Activated B cell treated with CpG ODN at 0.5 μM for 24 hours (primary cell): ENCODE results near the gene DHCR24. TPM values are rescaled to one million over a fixed set of nuclear protein-coding genes. Genes with fewer than 3 reads are reported as not detected.

ENCODE experiments used
- ATAC-seq: fragments of 200-7000 bp; cut with Tn5 transposase; one replicate; pipeline ENCODE4 v1.10.0; 2021; ENCODE audit warnings: low read depth, mild to moderate bottlenecking, moderate library complexity
- CTCF ChIA-PET: fragments of 350-600 bp; sonication (Branson Sonifier 250); formaldehyde crosslinking; loops from one replicate; lab custom pipeline; 2021; ENCODE audit warnings: antibody characterized with exemption; lab: Charles Lee
- POLR2A ChIA-PET: fragments of 350-600 bp; sonication (Branson Sonifier 250); formaldehyde crosslinking; loops from one replicate; lab custom pipeline; 2021; ENCODE audit warnings: antibody characterized with exemption; lab: Charles Lee
- DNase-seq: peaks from one replicate; pipeline ENCODE4 v3.0.0; 2022
- H3K27ac Mint-ChIP-seq: one replicate; pipeline ENCODE4 v1.8.0; 2020; ENCODE audit warnings: mixed read lengths
- H3K27me3 Mint-ChIP-seq: one replicate; pipeline ENCODE4 v1.8.0; 2021; ENCODE audit warnings: mixed read lengths
- H3K36me3 Mint-ChIP-seq: one replicate; pipeline ENCODE4 v1.8.0; 2021; ENCODE audit warnings: low read depth, mixed read lengths
- H3K4me1 Mint-ChIP-seq: one replicate; pipeline ENCODE4 v1.8.0; 2021; ENCODE audit warnings: mixed read lengths
- H3K4me3 Mint-ChIP-seq: one replicate; pipeline ENCODE4 v1.8.0; 2020; ENCODE audit warnings: mild to moderate bottlenecking, mixed read lengths
- H3K9me3 Mint-ChIP-seq: one replicate; pipeline ENCODE4 v1.8.0; 2020; ENCODE audit warnings: mixed read lengths
- CTCF ChIP-seq: fragments of 200-600 bp; IDR thresholded peaks from one replicate; pipeline ENCODE4 v1.8.0; 2022; ENCODE audit warnings: antibody characterized with exemption, mild to moderate bottlenecking
- intact Hi-C: fragments of 100-400 bp; cut with micrococcal nuclease; formaldehyde crosslinking; loops from one replicate; pipeline ENCODE4 v1.15.1; 2024
- total RNA-seq: library from RNA; stranded (reverse); gene quantifications from 2 replicates; pipeline ENCODE4 v1.2.3, GENCODE V29; 2022

DHCR24 gene
- total RNA-seq, 1 donor from 2014 or later: 55.0 TPM

DNA sequence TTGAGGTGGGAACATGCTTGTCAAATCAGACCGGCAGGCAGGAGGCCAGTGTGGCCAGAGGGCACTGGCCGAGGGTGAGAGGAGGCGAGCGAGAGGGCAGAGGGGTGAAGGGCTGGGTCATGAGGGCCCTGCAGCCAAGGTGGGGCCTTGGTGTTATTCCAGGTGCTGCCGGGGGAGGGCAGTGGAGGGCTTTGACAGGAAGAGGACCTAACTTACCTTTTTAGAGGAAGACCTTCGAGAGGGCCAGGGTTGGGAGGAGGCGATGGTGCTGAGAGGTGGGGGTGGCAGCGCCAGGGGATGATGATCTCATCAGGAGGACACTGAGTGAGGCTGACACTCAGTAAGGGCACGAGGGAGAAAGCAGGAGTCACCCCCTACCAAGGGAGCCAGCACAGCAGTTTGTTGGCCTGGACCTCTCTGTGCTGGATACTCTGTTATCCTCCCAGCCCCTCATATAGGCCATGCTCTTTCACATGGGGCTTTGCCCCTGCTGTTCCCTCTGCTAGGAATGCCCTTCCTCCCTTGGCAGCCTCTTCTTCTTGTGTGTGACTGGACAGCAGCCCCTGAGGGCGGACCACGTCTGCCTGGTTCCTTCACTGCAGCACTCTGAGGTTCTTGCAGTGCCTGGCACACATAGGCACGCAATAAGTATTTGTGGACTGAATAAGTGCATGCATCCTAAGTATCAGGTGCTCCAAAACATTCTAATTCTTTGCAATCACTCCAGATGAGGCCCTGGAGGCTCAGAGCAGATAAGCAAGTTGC lies 78.4 kb downstream of the DHCR24 start:
- ChIA-PET CTCF (interaction anchor here (1.6 kb wide), 1 partner anchor 948 kb away, joined by 4 read pairs; no protein-coding TSS in a partner anchor), POLR2A (no interaction called here)
- Mint-ChIP-seq H3K27me3 (peaks cover 2% of the 10 kb centered on the region), H3K36me3 (no peaks in the 10 kb centered on the region), H3K9me3 (no peaks in the 10 kb centered on the region), H3K27ac (no peak overlapping the region), H3K4me3 (no peak overlapping the region), H3K4me1 (no peaks in the 10 kb centered on the region)
- intact Hi-C loops: no loop called here
- TF ChIP-seq CTCF: no peak
- ATAC-seq: no peak
- no peak for DNase-seq

DNA sequence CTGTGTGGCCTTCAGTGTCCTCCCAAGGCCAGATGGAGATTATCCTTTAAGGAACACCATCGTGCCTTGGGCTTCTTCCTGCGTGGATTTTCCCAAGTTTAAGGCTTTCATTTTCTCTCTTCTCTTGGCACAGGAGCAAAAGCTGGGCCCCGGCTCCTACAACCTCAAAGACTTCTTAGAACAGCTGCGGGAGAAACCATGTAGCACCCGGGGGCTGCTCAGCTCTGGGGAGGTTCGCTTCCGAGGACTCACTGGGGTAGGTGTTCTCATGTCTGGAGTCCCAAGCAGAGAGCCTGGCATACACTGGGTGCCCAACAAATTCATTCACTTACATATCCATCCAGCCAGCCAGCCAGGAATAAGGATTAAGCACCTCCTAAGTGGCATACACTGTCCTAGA lies 79.2 kb downstream of the DHCR24 start:
- no peak for TF ChIP-seq CTCF
- no peak for DNase-seq
- Mint-ChIP-seq H3K9me3 (no peaks in the 10 kb centered on the region), H3K27me3 (peaks cover 2% of the 10 kb centered on the region), H3K36me3 (no peaks in the 10 kb centered on the region), H3K4me3 (no peak overlapping the region), H3K27ac (no peak overlapping the region), H3K4me1 (no peaks in the 10 kb centered on the region)
- ATAC-seq: no peak
- intact Hi-C loops: no loop called here
- CTCF ChIA-PET: no interaction called here
- POLR2A ChIA-PET: no interaction called here

DNA sequence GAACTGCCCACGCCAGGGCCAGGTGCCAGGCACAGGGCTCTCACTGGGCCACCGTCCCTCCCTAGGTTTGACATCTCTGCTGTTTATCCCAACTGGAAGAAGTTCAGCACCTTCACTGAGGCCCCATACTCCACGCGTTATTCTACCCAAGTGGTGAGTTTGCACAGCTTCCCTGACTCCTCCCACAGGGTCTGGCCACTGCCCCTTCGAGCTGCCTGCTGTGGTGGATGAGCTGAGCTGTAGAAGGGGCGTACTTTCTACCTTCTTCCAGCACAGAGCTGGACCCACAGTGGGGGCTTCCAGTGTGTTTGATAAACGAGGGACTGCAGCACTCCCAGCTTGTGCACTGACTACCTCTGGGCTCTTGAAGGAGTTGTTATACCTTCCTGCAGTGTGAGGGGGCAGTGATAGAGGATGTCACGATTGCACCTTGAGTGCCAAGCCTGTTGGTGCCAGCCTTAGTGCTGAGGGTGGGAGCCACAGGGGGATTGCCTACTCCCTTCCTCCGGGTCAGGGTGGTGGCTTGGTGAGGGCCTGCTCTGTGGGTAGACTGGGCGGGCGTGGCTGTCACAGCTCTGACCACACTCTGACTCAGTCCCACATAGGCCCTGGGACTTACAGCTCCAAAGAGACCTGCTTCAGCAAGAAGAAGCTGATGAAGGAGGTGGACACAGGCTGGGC lies 79.9 kb downstream of the DHCR24 start:
- H3K9me3 Mint-ChIP-seq: no peaks in the 10 kb centered on the region
- no peak overlapping the region for H3K27ac Mint-ChIP-seq
- no peaks in the 10 kb centered on the region for H3K36me3 Mint-ChIP-seq
- no peak for TF ChIP-seq CTCF
- CTCF ChIA-PET: no interaction called here
- POLR2A ChIA-PET: no interaction called here
- H3K4me1 Mint-ChIP-seq: no peaks in the 10 kb centered on the region
- ATAC-seq (no peak), DNase-seq (no peak)
- H3K4me3 Mint-ChIP-seq: no peak overlapping the region
- intact Hi-C loops: no loop called here
- no peaks in the 10 kb centered on the region for H3K27me3 Mint-ChIP-seq

DNA sequence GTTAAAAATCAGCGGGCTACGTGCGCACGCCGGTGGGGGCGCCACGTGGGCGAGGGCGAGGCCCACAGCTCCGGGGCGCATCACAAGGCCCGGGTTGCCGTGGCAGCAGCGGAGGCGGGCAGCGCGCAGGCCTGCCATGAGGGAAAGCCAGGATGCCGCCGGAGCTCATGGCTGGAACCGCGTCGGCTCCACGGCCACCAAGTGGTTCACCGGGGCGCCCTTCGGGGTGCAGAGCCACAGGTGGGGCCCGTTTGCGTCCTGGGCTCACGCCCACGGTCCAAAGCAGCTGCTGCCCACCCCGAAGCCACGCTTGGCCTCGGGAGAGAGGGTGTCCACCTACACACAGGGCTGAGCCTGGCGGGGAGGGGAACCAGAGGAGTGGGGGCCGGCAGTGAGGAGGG lies 81.0 kb downstream of the DHCR24 start:
- Mint-ChIP-seq H3K9me3 (no peaks in the 10 kb centered on the region), H3K36me3 (no peaks in the 10 kb centered on the region), H3K4me1 (peaks cover 8% of the 10 kb centered on the region), H3K4me3 (no peak overlapping the region), H3K27me3 (no peaks in the 10 kb centered on the region), H3K27ac (no peak overlapping the region)
- ATAC-seq (no peak), DNase-seq (no peak)
- POLR2A ChIA-PET: interaction anchor here (0.6 kb wide), 1 partner anchor 967 kb away, joined by 4 read pairs; no protein-coding TSS in a partner anchor
- no peak for TF ChIP-seq CTCF
- CTCF ChIA-PET: no interaction called here
- intact Hi-C loops: no loop called here

DNA sequence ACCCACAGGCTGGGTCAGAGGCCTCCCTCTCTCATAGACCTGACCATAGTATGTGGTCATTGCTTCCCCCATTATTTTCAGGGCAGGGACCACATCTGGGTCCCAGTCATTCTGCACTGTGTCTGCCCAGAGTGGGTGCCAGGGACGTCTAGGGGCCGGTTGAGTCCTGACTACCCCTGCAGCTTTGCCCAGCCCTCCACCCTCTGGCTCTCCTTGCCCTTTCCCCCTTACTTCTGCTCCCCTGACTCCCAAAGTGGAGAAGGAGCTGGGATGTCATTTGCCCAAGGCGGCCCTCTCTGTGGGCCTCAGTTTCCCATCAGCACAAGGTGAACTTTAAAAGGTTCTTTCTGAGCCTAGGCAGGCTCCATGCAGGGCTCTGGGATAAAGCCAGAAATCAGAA lies 81.5 kb downstream of the DHCR24 start:
- POLR2A ChIA-PET: no interaction called here

More for the DNA sequence above, 81.5 kb downstream of the DHCR24 start:
- no peaks in the 10 kb centered on the region for H3K36me3 Mint-ChIP-seq
- H3K4me1 Mint-ChIP-seq: peaks cover 8% of the 10 kb centered on the region
- H3K27me3 Mint-ChIP-seq: no peaks in the 10 kb centered on the region
- no peak overlapping the region for H3K4me3 Mint-ChIP-seq
- no peak for TF ChIP-seq CTCF
- ATAC-seq (no peak), DNase-seq (no peak)
- intact Hi-C loops: no loop called here
- H3K27ac Mint-ChIP-seq: no peak overlapping the region
- CTCF ChIA-PET: no interaction called here
- no peaks in the 10 kb centered on the region for H3K9me3 Mint-ChIP-seq
